ENCODE results near the gene CHCHD10. TPM values are rescaled to one million over a fixed set of nuclear protein-coding genes. Genes with fewer than 3 reads are reported as not detected.

The CHCHD10 gene
- total and polyA plus RNA-seq, 2 donors (not counting 1 experiment from before 2014, with no cell fraction given): 54.0 to 124 TPM

- peaks cover 0 to 4% (median 0%) of the 10 kb centered on the region in 3 donors for H3K9me3 ChIP-seq (ENCODE audit: control extremely low read depth in 1 of 3, control insufficient read depth in 2 of 3, insufficient read depth in 1 of 3, low read length in 2 of 3)
- TF ChIP-seq EZH2 (IDR thresholded peaks at IDR 0.05; ENCODE audit: borderline replicate concordance, insufficient read depth, low read depth, low read length, poor library complexity, severe bottlenecking) (no peak), CTCF (IDR thresholded peaks at IDR 0.05) (no peak)
- peaks cover 17% of the 10 kb centered on the region for H3K79me2 ChIP-seq (ENCODE audit: control insufficient read depth, insufficient read depth, low read length)
- no peak overlapping the region for H3K4me2 ChIP-seq (replicated peaks; ENCODE audit: low read depth, low read length, poor library complexity, severe bottlenecking)
- no peaks in the 10 kb centered on the region for H3K27me3 ChIP-seq (replicated peaks in 1 of 4; ENCODE audit: control extremely low read depth in 1 of 4, control insufficient read depth in 3 of 4, insufficient read depth in 4 of 4, low read length in 3 of 4)
- CTCF ChIA-PET: interaction anchor here (1.0 to 13.0 kb wide), 3 partner anchors 11 to 94 kb away, joined by 3 to 188 read pairs (median 20); partner anchors contain the start of genes C22orf15, CHCHD10 and MMP11
- H3K4me1 ChIP-seq (ENCODE audit: control insufficient read depth in 2 of 2, insufficient read depth in 2 of 2, low read length in 2 of 2): peaks cover 24 to 58% of the 10 kb centered on the region in 2 donors
- no peak overlapping the region for H3K9ac ChIP-seq (ENCODE audit: low read length)
- whole genome bisulfite sequencing (ENCODE audit: insufficient coverage): no CpG with 5 or more reads among the region's 8 CpGs
- no peak overlapping the region for H3K4me3 ChIP-seq (ENCODE audit: control extremely low read depth in 1 of 5, extremely low read depth in 1 of 5, insufficient read depth in 1 of 5, low read depth in 2 of 5, low read length in 4 of 5)
- Mint-ChIP-seq H3K4me3 (no peak overlapping the region), H3K4me1 (peaks cover 49% of the 10 kb centered on the region), H3K9me3 (ENCODE audit: insufficient read depth) (no peaks in the 10 kb centered on the region), H3K27me3 (no peaks in the 10 kb centered on the region), H3K27ac (peak overlapping the region; percentile 99)
- POLR2A ChIA-PET: interaction anchor here (1.0 to 8.1 kb wide), 3 partner anchors 11 to 102 kb away, joined by 4 to 174 read pairs (median 8); partner anchors contain the start of genes C22orf15, CHCHD10, MMP11 and SLC2A11
- H3K36me3 ChIP-seq (replicated peaks in 1 of 2; ENCODE audit: control extremely low read depth in 1 of 2, control insufficient read depth in 1 of 2, extremely low read depth in 1 of 2, insufficient read depth in 2 of 2, low read length in 1 of 2): peaks cover 0 to 2% of the 10 kb centered on the region in 2 experiments
- no peak overlapping the region for H2AFZ ChIP-seq (ENCODE audit: insufficient read depth, low read depth, low read length, poor library complexity, severe bottlenecking)
- ATAC-seq (ENCODE audit: low read depth) (no peak), DNase-seq (no peak)
- intact Hi-C loops (cut with micrococcal nuclease): no loop called here
- H3K27ac ChIP-seq (ENCODE audit: low read length in 2 of 2): peak overlapping the region in 1 of 2 donors; percentile 2
- H4K20me1 ChIP-seq (ENCODE audit: control insufficient read depth, insufficient read depth, low read length, poor library complexity, severe bottlenecking): no peaks in the 10 kb centered on the region
Observed at GRCh38 chr22:23755711-23756110, 12.1 kb downstream of the CHCHD10 start.

- Histone ChIP-seq H3K27me3 (replicated peaks in 1 of 4; ENCODE audit: control extremely low read depth in 1 of 4, control insufficient read depth in 3 of 4, insufficient read depth in 4 of 4, low read length in 3 of 4) (no peaks in the 10 kb centered on the region), H3K9me3 (ENCODE audit: control extremely low read depth in 1 of 3, control insufficient read depth in 2 of 3, insufficient read depth in 1 of 3, low read length in 2 of 3) (peaks cover 0 to 4% (median 0%) of the 10 kb centered on the region in 3 donors), H3K27ac (ENCODE audit: low read length in 2 of 2) (peak overlapping the region; percentile 2 to 98), H3K4me3 (ENCODE audit: control extremely low read depth in 1 of 5, extremely low read depth in 1 of 5, insufficient read depth in 1 of 5, low read depth in 2 of 5, low read length in 4 of 5) (no peak overlapping the region), H3K36me3 (replicated peaks in 1 of 2; ENCODE audit: control extremely low read depth in 1 of 2, control insufficient read depth in 1 of 2, extremely low read depth in 1 of 2, insufficient read depth in 2 of 2, low read length in 1 of 2) (peaks cover 0 to 2% of the 10 kb centered on the region in 2 experiments), H4K20me1 (ENCODE audit: control insufficient read depth, insufficient read depth, low read length, poor library complexity, severe bottlenecking) (no peaks in the 10 kb centered on the region), H3K9ac (ENCODE audit: low read length) (no peak overlapping the region), H2AFZ (ENCODE audit: insufficient read depth, low read depth, low read length, poor library complexity, severe bottlenecking) (no peak overlapping the region), H3K4me2 (replicated peaks; ENCODE audit: low read depth, low read length, poor library complexity, severe bottlenecking) (peak overlapping the region; percentile 97), H3K4me1 (ENCODE audit: control insufficient read depth in 2 of 2, insufficient read depth in 2 of 2, low read length in 2 of 2) (peaks cover 29 to 64% of the 10 kb centered on the region in 2 donors), H3K79me2 (ENCODE audit: control insufficient read depth, insufficient read depth, low read length) (peaks cover 21% of the 10 kb centered on the region)
- ChIA-PET POLR2A (interaction anchor here (1.0 to 8.1 kb wide), 4 partner anchors 12 to 102 kb away, joined by 3 to 174 read pairs (median 6); partner anchors contain the start of genes C22orf15, CHCHD10, MMP11 and SLC2A11), CTCF (interaction anchor here (2.1 to 13.0 kb wide), 4 partner anchors 12 to 95 kb away, joined by 4 to 188 read pairs (median 21); partner anchors contain the start of genes C22orf15, CHCHD10 and MMP11)
- H3K4me1 Mint-ChIP-seq: peaks cover 54% of the 10 kb centered on the region
- peak overlapping the region; percentile 68 for H3K4me3 Mint-ChIP-seq
- intact Hi-C loops (cut with micrococcal nuclease): no loop called here
- WGBS (ENCODE audit: insufficient coverage): 40% methylated on average over 2 of the region's 6 CpGs
- H3K27ac Mint-ChIP-seq: peak overlapping the region; percentile 99
- no peak for ATAC-seq (ENCODE audit: low read depth)
- H3K27me3 Mint-ChIP-seq: no peaks in the 10 kb centered on the region
- H3K9me3 Mint-ChIP-seq (ENCODE audit: insufficient read depth): no peaks in the 10 kb centered on the region
- TF ChIP-seq CTCF (IDR thresholded peaks at IDR 0.05): no peak
- TF ChIP-seq EZH2 (IDR thresholded peaks at IDR 0.05; ENCODE audit: borderline replicate concordance, insufficient read depth, low read depth, low read length, poor library complexity, severe bottlenecking): no peak
- no peak for DNase-seq
Observed at GRCh38 chr22:23754980-23755636, 12.7 kb downstream of the CHCHD10 start.
